HL-60 (cell line): ENCODE measurements around the gene STARD3NL.
A peak's percentile ranks its signal among the peaks of the same experiment; 100 is the strongest.

Experiments used
- DNase-seq, 2 experiments: peaks; one replicate each; pipeline ENCODE4 v3.0.0-alpha.2; 2010 to 2020; ENCODE audit warnings: low read depth in 1 of 2, low spot score in 1 of 2
- H3K27ac ChIP-seq: fragments of 250-450 bp; sonication (Bioruptor Pico); replicated peaks from 2 replicates; pipeline ENCODE4 v1.5.1; 2020; ENCODE audit warnings: mild to moderate bottlenecking, moderate library complexity
- H3K27me3 ChIP-seq: fragments of 250-450 bp; sonication (Bioruptor Pico); 2 replicates; pipeline ENCODE4 v1.5.1; 2021; ENCODE audit warnings: mild to moderate bottlenecking, moderate library complexity; ENCODE audit not compliant: insufficient read depth, poor library complexity, severe bottlenecking
- H3K4me3 ChIP-seq: replicated peaks from 2 replicates; pipeline ENCODE4 v1.5.1; 2011; ENCODE audit warnings: mild to moderate bottlenecking, control low read depth, low read length; ENCODE audit not compliant: insufficient read depth
- GABPA ChIP-seq: IDR thresholded peaks from 2 replicates; pipeline ENCODE4 v1.6.1; 2012; ENCODE audit warnings: low read depth
- POLR2AphosphoS5 ChIP-seq: IDR thresholded peaks from 2 replicates; pipeline ENCODE4 v1.6.1; 2012; ENCODE audit warnings: low read depth
- SPI1 ChIP-seq: IDR thresholded peaks from 2 replicates; pipeline ENCODE4 v1.6.1; 2012; ENCODE audit warnings: low read depth, mild to moderate bottlenecking, borderline replicate concordance
- TF ChIP-seq, protein P1 (sequence below): IDR thresholded peaks from 2 replicates; pipeline ENCODE4 v1.6.1; 2012; ENCODE audit warnings: low read depth; ENCODE audit not compliant: insufficient replicate concordance
- TF ChIP-seq, protein P2 (sequence below): IDR thresholded peaks from one replicate; pipeline ENCODE4 v1.5.1; 2011; ENCODE audit warnings: low read length, control low read depth, inconsistent platforms; ENCODE audit not compliant: insufficient read depth

The STARD3NL gene

DNA sequence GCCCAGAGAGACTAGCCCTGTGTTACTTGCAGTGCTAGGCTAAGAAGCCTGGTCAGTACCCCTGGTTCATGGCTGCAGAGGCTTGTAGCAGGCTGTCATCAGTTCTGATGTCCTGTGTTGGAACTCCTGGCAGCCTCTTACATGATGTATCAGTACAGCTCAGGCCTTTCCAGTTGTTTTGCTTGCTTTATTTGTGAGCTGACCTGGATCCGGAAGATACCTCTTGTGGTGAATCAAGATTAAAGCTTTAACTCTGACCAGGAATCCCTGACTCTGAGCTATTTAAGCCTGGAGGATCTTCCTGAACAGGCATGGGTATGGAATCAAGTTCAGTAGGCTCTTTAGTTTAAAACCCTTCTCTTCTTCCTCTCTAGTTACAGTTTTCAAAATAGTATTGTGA is 4.4 kb downstream of the STARD3NL start:
- DNase-seq: no peak
- TF ChIP-seq, protein P1, sequence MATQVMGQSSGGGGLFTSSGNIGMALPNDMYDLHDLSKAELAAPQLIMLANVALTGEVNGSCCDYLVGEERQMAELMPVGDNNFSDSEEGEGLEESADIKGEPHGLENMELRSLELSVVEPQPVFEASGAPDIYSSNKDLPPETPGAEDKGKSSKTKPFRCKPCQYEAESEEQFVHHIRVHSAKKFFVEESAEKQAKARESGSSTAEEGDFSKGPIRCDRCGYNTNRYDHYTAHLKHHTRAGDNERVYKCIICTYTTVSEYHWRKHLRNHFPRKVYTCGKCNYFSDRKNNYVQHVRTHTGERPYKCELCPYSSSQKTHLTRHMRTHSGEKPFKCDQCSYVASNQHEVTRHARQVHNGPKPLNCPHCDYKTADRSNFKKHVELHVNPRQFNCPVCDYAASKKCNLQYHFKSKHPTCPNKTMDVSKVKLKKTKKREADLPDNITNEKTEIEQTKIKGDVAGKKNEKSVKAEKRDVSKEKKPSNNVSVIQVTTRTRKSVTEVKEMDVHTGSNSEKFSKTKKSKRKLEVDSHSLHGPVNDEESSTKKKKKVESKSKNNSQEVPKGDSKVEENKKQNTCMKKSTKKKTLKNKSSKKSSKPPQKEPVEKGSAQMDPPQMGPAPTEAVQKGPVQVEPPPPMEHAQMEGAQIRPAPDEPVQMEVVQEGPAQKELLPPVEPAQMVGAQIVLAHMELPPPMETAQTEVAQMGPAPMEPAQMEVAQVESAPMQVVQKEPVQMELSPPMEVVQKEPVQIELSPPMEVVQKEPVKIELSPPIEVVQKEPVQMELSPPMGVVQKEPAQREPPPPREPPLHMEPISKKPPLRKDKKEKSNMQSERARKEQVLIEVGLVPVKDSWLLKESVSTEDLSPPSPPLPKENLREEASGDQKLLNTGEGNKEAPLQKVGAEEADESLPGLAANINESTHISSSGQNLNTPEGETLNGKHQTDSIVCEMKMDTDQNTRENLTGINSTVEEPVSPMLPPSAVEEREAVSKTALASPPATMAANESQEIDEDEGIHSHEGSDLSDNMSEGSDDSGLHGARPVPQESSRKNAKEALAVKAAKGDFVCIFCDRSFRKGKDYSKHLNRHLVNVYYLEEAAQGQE: no peak
- TF ChIP-seq, protein P2, sequence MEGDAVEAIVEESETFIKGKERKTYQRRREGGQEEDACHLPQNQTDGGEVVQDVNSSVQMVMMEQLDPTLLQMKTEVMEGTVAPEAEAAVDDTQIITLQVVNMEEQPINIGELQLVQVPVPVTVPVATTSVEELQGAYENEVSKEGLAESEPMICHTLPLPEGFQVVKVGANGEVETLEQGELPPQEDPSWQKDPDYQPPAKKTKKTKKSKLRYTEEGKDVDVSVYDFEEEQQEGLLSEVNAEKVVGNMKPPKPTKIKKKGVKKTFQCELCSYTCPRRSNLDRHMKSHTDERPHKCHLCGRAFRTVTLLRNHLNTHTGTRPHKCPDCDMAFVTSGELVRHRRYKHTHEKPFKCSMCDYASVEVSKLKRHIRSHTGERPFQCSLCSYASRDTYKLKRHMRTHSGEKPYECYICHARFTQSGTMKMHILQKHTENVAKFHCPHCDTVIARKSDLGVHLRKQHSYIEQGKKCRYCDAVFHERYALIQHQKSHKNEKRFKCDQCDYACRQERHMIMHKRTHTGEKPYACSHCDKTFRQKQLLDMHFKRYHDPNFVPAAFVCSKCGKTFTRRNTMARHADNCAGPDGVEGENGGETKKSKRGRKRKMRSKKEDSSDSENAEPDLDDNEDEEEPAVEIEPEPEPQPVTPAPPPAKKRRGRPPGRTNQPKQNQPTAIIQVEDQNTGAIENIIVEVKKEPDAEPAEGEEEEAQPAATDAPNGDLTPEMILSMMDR: no peak
- TF ChIP-seq POLR2AphosphoS5 (no peak), GABPA (no peak), SPI1 (no peak)
- Histone ChIP-seq H3K27me3 (no peaks in the 10 kb centered on the region), H3K27ac (no peak overlapping the region), H3K4me3 (no peak overlapping the region)

DNA sequence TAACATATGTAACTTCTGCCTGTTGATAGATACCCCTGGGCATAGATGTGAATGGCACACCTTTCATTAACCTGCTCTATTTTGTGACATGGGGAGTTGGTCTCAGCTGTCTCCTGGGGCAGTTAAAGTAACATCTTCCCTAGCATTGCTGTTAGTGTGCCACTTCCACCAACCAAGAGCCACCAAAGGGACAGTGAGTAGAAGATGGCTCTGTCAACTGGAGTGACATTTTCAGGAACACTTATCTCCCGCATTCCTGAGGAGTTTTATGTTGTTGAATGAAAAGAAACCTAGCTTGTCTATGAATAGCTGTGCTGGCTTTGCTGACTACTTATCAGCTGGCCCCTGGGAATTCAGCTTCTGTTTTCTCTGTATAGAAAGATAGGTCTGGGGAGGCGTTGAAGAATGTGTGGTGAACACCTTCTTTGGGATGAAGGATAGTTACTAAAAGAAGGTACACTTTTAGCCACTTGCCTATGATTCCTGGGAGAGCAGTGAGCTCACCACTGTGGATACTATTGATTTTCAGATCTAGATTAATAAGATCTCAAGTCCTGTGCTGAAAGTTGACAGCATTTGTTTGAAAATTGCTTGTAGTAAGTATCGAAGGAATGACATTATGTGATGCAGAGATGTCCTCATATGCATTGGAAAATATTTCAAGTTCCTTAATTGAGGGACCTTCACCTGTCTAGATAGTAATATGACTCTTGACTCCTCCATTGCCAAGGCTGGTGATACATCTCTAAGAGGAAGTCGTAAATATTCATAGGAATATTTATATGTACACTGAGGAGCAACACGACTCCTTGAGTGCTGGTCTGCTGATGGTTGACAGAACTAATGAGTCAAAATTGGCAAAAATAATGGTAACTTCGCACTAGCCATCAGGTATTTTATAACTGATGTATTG is 7.6 kb downstream of the STARD3NL start:
- no peak overlapping the region for H3K4me3 ChIP-seq
- no peaks in the 10 kb centered on the region for H3K27me3 ChIP-seq
- no peak overlapping the region for H3K27ac ChIP-seq
- TF ChIP-seq, protein P2: no peak
- no peak for TF ChIP-seq GABPA
- DNase-seq: no peak

DNA sequence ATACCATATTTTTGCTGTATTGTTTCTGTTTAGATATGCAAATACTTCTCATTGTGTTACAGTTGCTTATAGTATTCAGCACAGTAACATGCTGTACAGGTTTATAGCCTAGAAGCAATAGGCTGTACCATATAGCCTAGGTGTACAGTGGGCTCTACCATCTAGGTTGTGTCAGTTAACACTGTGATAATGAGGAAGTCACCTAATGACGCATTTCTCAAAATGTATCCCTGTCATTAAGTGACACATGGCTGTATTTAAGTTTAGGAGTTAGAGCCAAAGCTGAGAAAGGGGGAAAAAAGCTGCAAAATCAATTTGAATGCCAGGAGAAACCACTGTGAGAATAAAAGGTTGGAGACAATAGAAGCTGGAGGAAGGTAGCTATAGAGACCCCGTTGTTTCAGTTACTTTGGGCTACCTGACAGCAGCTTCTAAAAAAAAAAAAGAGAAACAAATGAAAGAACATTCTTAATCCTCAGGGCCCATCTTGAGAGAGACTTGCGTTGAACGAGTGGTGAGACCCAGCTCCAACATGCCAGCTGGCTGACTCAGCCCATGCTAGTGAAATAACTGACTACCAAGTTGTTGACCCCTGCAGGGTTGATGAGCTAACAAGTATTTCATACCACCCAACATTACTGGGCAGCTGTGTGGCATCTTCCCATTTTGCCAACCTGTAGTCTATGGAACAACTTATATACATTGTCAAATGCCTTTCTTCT is 8.7 kb downstream of the STARD3NL start:
- no peak for TF ChIP-seq POLR2AphosphoS5
- TF ChIP-seq, protein P1: no peak
- TF ChIP-seq SPI1: peak; percentile 73
- TF ChIP-seq, protein P2: no peak
- no peak for TF ChIP-seq GABPA
- Histone ChIP-seq H3K27ac (no peak overlapping the region), H3K4me3 (no peak overlapping the region), H3K27me3 (no peaks in the 10 kb centered on the region)
- DNase-seq: no peak
